ENCODE results near the gene ACTR1B. TPM values are rescaled to one million over a fixed set of nuclear protein-coding genes. Genes with fewer than 3 reads are reported as not detected.
"Not testable (repeated sequence)": the region's sequence is repeated elsewhere in the genome, so short reads cannot be mapped to it uniquely, and the experiment has no call there.

The ACTR1B gene
- polyA plus RNA-seq, 4 donors, result 54.2 to 70.8 (median 65.4) TPM

DNA sequence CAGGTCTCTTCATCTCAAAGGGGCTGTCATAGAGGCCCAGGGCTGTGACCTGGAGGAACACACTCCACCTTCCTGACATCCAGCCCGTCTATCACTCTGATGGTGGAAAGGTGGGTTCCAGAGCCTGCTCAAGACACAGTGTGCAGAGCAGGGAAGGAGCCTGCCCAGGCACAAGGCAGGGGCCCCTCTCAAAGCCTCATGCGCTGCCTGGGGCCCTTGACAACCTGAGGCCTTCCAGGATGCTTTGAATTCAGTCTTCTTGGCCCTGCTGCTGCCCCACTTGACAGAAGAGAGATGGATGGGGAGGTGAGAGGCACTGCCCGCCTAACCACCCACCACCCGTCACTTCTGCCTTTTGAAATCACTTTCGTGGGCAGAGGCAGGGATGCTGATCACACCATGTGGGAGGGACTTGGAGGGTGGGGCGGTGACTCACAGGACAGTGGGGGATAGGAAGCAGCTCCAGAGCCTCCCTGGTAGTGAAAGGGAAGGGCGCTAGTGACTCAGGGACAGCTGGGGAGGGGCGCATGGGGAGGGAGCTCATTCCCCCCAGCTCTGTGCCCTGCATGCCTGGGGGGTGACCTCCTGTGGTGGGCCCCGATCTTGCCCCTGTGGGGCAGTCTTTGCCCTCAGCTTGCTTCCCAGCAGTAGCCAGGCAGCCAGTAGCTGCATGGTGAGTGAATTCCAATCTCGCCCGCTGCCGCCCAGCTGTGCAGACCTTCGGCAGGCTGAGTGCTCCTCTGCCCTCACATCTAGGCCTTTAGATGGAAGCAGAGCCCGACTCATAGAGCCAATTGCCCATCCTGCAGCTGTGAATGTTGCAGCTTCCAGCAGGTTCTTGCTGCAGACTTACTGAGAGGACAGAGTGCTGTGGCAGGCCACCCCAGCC is 44.7 kb downstream of the ACTR1B start:
- DNase-seq (ENCODE audit: low read depth in 4 of 4, low spot score in 2 of 4), result not testable (repeated sequence)

DNA sequence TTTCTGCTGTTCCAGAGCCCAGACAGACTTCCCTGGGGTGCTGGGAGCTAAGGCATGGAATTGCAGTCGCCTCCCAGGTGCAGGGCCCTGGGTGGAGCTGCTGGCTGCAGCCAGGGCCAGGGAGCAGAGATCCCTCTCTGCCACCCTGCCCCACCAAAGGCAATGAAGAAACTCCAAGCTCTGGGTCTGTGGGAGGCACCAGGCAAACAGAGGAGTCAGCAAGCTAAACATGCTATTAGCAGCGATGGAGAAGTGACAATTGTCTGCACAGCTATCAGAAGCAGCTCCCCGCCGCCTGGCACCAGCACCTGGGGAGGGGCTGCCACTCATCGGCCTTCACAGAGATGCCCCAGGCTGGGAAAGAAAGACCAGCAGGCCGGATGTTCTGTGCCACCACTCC is 45.9 kb downstream of the ACTR1B start:
- DNase-seq (ENCODE audit: low read depth in 4 of 4, low spot score in 2 of 4), result no peak

- DNase-seq (ENCODE audit: low read depth in 4 of 4, low spot score in 2 of 4), result not testable (repeated sequence)
Observed at GRCh38 chr2:97615746-97616145, 48.1 kb downstream of the ACTR1B start.

DNA sequence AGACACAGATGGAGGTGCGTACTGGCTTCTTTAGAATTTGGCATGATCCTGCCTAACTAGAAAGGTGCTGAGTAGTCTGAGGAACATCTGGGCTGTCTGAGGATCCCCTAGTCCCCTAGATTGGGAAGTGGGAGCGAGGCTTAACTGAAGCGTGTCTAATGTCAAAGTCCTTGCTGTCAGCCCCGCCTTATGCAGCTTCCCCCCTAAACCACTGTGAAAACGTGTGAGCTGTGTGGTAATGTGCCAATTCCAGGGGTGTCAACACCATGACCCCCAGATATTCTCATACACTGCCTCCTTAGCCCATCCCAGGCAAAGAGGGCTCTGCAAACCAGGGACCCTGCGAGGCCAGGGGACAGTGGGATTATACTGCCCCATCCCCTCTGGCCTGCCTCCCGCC is 51.9 kb downstream of the ACTR1B start:
- DNase-seq (ENCODE audit: low read depth in 4 of 4, low spot score in 2 of 4), result not testable (repeated sequence)

DNA sequence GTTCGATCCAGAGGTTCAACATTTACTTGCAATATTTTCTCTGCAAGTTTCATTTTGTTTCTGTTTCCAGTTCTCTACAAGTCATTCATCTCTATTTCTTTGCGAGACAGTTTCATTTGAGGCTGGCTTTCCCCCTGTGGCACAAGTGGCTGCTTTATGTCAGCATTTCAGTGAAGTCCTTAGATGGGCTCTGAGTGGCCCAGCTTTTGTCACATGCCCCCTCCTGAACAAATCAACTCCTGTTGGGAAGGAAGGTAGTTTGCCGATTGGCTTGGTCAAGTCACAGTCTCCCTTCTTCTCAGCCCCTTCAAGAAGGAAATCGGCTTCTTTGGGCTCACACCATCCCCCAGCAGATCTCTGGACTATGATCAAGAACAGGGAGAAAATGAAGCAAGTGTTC is 55.1 kb downstream of the ACTR1B start:
- DNase-seq (ENCODE audit: low read depth in 4 of 4, low spot score in 2 of 4), result not testable (repeated sequence)

Other genes with a start within 250 kb of the ACTR1B start
- 10 to 100 TPM; 13.7 to 42.9 (median 26.2) TPM for gene ANKRD36B, start 74.2 kb downstream of the ACTR1B start, polyA plus RNA-seq (ENCODE audit: insufficient read length in 4 of 4)
- 100 to 1,000 TPM; 198 to 257 (median 214) TPM for gene COX5B, start 18.0 kb downstream of the ACTR1B start, polyA plus RNA-seq (ENCODE audit: insufficient read length in 4 of 4)
- gene C2orf92, start 5.7 kb upstream of the ACTR1B start, polyA plus RNA-seq (ENCODE audit: insufficient read length in 4 of 4), result 10 to 100 TPM in 2 of 4 donors, 1 to 10 TPM in 2; 5.2 to 25.6 (median 13.6) TPM
- 1 to 10 TPM; 1.5 to 2.9 (median 2.3) TPM for gene ZAP70, start 49.5 kb upstream of the ACTR1B start, polyA plus RNA-seq (ENCODE audit: insufficient read length in 4 of 4)